ENCODE results near the gene GRIK3.

- TF ChIP-seq AFF4 (CRISPR knock-in tag; IDR thresholded peaks at IDR 0.05; ENCODE audit: borderline replicate concordance) (no peak), NR1H2 (CRISPR knock-in tag; IDR thresholded peaks at IDR 0.05) (no peak), STAT6 (CRISPR knock-in tag; conservative IDR thresholded peaks at IDR 0.05; ENCODE audit: low read depth) (no peak), MAX (CRISPR knock-in tag; IDR thresholded peaks at IDR 0.05) (no peak), CTCF (IDR thresholded peaks at IDR 0.05) (no peak), NFYB (CRISPR knock-in tag; conservative IDR thresholded peaks at IDR 0.05; ENCODE audit: low read depth) (no peak), ATF6 (CRISPR knock-in tag; IDR thresholded peaks at IDR 0.05) (no peak), USF2 (CRISPR knock-in tag; IDR thresholded peaks at IDR 0.05) (no peak), KAT7 (CRISPR knock-in tag; IDR thresholded peaks at IDR 0.05; ENCODE audit: borderline replicate concordance) (no peak), SP1 (CRISPR knock-in tag; conservative IDR thresholded peaks at IDR 0.05) (no peak), SMAD4 (CRISPR knock-in tag; IDR thresholded peaks at IDR 0.05) (no peak)
These were observed 17.8 kb upstream of the GRIK3 start for GRCh38 chr1:37052120-37052519.

Measured in WTC11 (cell line).